ENCODE results near the gene LYSMD1. TPM values are rescaled to one million over a fixed set of nuclear protein-coding genes. Genes with fewer than 3 reads are reported as not detected.

LYSMD1 gene
- total RNA-seq, 1 donor from 2014 or later, result 0.85 TPM

- Histone ChIP-seq H3K36me3 (no peaks in the 10 kb centered on the region), H3K4me1 (peaks cover 0 to 16% of the 10 kb centered on the region in 2 donors), H3K9me3 (no peaks in the 10 kb centered on the region), H3K27me3 (no peaks in the 10 kb centered on the region), H3K4me3 (no peak overlapping the region), H3K27ac (peak overlapping the region in 1 of 2 donors; percentile 2)
- intact Hi-C loops (cut with DNase I), result no loop called here
- no peak for TF ChIP-seq CTCF (IDR thresholded peaks at IDR 0.05)
- no peak for DNase-seq (ENCODE audit: low spot score in 2 of 2)
Measured at GRCh38 chr1:151143986-151144385, 21.7 kb downstream of the LYSMD1 start.

GRCh38 chr1:151143057-151143435 lies 22.7 kb downstream of the LYSMD1 start:
- no peaks in the 10 kb centered on the region for H3K9me3 ChIP-seq
- H3K27ac ChIP-seq, result no peak overlapping the region
- H3K4me3 ChIP-seq, result no peak overlapping the region
- TF ChIP-seq CTCF (IDR thresholded peaks at IDR 0.05), result no peak
- H3K4me1 ChIP-seq, result peaks cover 0 to 16% of the 10 kb centered on the region in 2 donors
- H3K36me3 ChIP-seq, result no peaks in the 10 kb centered on the region
- H3K27me3 ChIP-seq, result no peaks in the 10 kb centered on the region
- intact Hi-C loops (cut with DNase I), result no loop called here
- DNase-seq (ENCODE audit: low spot score in 2 of 2), result no peak

GRCh38 chr1:151142411-151143056 lies 23.2 kb downstream of the LYSMD1 start:
- Histone ChIP-seq H3K36me3 (no peaks in the 10 kb centered on the region), H3K9me3 (no peaks in the 10 kb centered on the region), H3K27ac (no peak overlapping the region), H3K27me3 (no peaks in the 10 kb centered on the region), H3K4me1 (peaks cover 0 to 16% of the 10 kb centered on the region in 2 donors), H3K4me3 (no peak overlapping the region)
- intact Hi-C loops (cut with DNase I), result no loop called here
- DNase-seq (ENCODE audit: low spot score in 2 of 2), result no peak
- TF ChIP-seq CTCF (IDR thresholded peaks at IDR 0.05), result no peak

- Histone ChIP-seq H3K27me3 (no peaks in the 10 kb centered on the region), H3K27ac (no peak overlapping the region), H3K9me3 (no peaks in the 10 kb centered on the region), H3K36me3 (peaks cover 4 to 7% of the 10 kb centered on the region in 2 donors), H3K4me3 (no peak overlapping the region), H3K4me1 (no peaks in the 10 kb centered on the region)
- no peak for TF ChIP-seq CTCF (IDR thresholded peaks at IDR 0.05)
- intact Hi-C loops (cut with DNase I), result no loop called here
- DNase-seq (ENCODE audit: low spot score in 2 of 2), result no peak
Measured at GRCh38 chr1:151137789-151138188, 27.9 kb downstream of the LYSMD1 start.

- H3K27me3 ChIP-seq, result no peaks in the 10 kb centered on the region
- intact Hi-C loops (cut with DNase I), result no loop called here
- H3K4me3 ChIP-seq, result no peak overlapping the region
- DNase-seq (ENCODE audit: low spot score in 2 of 2), result no peak
- no peaks in the 10 kb centered on the region for H3K4me1 ChIP-seq
- peaks cover 4 to 7% of the 10 kb centered on the region in 2 donors for H3K36me3 ChIP-seq
- no peaks in the 10 kb centered on the region for H3K9me3 ChIP-seq
- TF ChIP-seq CTCF (IDR thresholded peaks at IDR 0.05), result no peak
- no peak overlapping the region for H3K27ac ChIP-seq
Measured at GRCh38 chr1:151135433-151136385, 30.0 kb downstream of the LYSMD1 start.
